Cardiac fibroblast (primary cell): ENCODE measurements around the gene MAMLD1.

Experiments
- DNase-seq, 2 donors: peaks; one replicate each; pipeline versions ENCODE4 v3.0.0 to v3.0.0-alpha.2; 2010; ENCODE audit warnings: low read depth in 2 of 2
- H3K4me3 ChIP-seq, 2 donors: replicated peaks in 1 of 2; 1 replicate in 1 of 2; 2 replicates in 1 of 2; pipeline ENCODE4 v1.5.1; 2011; ENCODE audit warnings: low read depth in 2 of 2, low read length in 2 of 2, mild to moderate bottlenecking in 2 of 2, moderate library complexity in 1 of 2
- TF ChIP-seq, protein P1 (sequence below): IDR thresholded peaks from one replicate; pipeline ENCODE4 v1.5.1; 2011; ENCODE audit warnings: low read depth, mild to moderate bottlenecking, low read length, inconsistent platforms

Gene MAMLD1

GRCh38 chrX:150502091-150502490, 139.0 kb downstream of the MAMLD1 start:
- H3K4me3 ChIP-seq: no peak overlapping the region
- no peak for DNase-seq
- TF ChIP-seq, protein P1, sequence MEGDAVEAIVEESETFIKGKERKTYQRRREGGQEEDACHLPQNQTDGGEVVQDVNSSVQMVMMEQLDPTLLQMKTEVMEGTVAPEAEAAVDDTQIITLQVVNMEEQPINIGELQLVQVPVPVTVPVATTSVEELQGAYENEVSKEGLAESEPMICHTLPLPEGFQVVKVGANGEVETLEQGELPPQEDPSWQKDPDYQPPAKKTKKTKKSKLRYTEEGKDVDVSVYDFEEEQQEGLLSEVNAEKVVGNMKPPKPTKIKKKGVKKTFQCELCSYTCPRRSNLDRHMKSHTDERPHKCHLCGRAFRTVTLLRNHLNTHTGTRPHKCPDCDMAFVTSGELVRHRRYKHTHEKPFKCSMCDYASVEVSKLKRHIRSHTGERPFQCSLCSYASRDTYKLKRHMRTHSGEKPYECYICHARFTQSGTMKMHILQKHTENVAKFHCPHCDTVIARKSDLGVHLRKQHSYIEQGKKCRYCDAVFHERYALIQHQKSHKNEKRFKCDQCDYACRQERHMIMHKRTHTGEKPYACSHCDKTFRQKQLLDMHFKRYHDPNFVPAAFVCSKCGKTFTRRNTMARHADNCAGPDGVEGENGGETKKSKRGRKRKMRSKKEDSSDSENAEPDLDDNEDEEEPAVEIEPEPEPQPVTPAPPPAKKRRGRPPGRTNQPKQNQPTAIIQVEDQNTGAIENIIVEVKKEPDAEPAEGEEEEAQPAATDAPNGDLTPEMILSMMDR: no peak

- DNase-seq: no peak
- TF ChIP-seq, protein P1: no peak
- no peak overlapping the region for H3K4me3 ChIP-seq
Observed at GRCh38 chrX:150502979-150503897, 140.1 kb downstream of the MAMLD1 start.

DNA sequence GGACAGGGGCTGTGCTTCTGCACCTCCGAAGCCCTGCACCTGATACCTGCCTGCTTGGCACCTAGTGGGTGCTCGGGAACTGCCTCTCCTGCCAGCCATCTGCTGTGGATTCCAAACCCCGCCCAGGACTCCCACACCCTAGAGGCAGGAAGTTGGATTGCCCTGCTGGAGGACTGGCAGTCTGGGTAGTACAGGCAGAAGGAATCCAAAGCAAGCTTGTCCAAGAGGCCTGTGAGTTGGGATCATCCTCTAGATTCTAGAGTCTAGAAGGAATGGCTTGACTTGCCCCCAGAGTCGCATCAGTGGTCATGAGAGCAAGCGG, 140.7 kb downstream of the MAMLD1 start:
- H3K4me3 ChIP-seq: no peak overlapping the region
- TF ChIP-seq, protein P1: no peak

GRCh38 chrX:150504397-150505182, 141.5 kb downstream of the MAMLD1 start:
- no peak overlapping the region for H3K4me3 ChIP-seq
- TF ChIP-seq, protein P1: no peak
- DNase-seq: peak in 1 of 2 donors; percentile 8

More for the DNA sequence above, 140.7 kb downstream of the MAMLD1 start:
- no peak for DNase-seq

DNA sequence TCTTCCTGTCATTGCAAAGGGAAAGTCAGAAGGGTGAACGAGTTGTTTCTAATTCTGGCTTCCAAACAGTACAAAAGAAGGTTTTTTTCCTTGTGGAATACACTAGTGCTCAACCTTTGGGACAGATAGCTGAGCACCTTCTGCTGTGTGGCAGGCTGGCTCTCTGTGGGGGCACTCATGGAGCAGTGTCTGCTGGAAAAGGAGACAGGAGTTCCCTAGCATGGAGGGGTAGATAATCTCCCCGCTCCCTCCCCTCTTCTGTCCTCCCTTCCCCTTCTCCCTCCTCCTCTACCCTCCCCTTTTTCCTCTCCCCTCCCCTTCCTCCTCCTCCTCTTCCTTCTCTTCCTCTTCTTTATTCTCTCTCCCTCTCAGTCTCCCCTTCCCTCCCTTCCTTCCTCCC, 142.9 kb downstream of the MAMLD1 start:
- no peak for DNase-seq
- TF ChIP-seq, protein P1: no peak
- H3K4me3 ChIP-seq: no peak overlapping the region

GRCh38 chrX:150506486-150506885, 143.4 kb downstream of the MAMLD1 start:
- TF ChIP-seq, protein P1: no peak
- no peak overlapping the region for H3K4me3 ChIP-seq
- no peak for DNase-seq
